Neural progenitor cell (in vitro differentiated cells): Measurements from ENCODE around the gene NKD2.

ENCODE experiments used
- EZH2phosphoT487 ChIP-seq: fragments of 200-600 bp; sonication (generic); IDR thresholded peaks from 2 replicates; pipeline ENCODE4 v1.6.1; 2017; ENCODE audit warnings: antibody characterized with exemption
- TF ChIP-seq, protein P1 (sequence below): fragments of 200-600 bp; sonication (generic); IDR thresholded peaks from 2 replicates; pipeline ENCODE4 v1.5.1; 2017; ENCODE audit warnings: antibody characterized with exemption, mild to moderate bottlenecking

DNA sequence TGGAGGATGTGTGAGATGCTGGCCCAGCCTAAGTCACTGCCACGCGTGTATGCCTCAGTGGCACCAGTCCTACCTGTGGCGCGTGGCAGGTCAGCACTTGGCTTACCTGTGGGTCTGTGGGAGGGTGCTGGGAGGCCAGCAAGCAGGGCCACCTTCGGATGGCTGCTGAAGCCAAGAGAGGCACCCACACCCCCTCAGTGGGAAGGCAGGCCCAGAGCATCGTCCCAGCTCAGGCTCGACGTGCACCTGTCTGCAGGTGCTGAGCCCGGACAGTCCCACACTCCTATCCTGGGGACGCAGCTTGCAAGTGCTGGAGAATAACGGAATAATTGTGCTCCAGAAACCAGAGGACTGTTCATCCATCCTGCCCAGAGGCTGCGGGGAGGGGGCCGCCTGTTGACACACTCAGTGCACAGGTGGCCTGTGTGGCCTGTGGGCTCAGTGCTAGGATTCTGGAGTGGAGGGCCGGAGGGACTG is 24.0 kb downstream of the NKD2 start:
- no peak for TF ChIP-seq EZH2phosphoT487
- TF ChIP-seq, protein P1, sequence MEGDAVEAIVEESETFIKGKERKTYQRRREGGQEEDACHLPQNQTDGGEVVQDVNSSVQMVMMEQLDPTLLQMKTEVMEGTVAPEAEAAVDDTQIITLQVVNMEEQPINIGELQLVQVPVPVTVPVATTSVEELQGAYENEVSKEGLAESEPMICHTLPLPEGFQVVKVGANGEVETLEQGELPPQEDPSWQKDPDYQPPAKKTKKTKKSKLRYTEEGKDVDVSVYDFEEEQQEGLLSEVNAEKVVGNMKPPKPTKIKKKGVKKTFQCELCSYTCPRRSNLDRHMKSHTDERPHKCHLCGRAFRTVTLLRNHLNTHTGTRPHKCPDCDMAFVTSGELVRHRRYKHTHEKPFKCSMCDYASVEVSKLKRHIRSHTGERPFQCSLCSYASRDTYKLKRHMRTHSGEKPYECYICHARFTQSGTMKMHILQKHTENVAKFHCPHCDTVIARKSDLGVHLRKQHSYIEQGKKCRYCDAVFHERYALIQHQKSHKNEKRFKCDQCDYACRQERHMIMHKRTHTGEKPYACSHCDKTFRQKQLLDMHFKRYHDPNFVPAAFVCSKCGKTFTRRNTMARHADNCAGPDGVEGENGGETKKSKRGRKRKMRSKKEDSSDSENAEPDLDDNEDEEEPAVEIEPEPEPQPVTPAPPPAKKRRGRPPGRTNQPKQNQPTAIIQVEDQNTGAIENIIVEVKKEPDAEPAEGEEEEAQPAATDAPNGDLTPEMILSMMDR: no peak
